ENCODE results near the gene PLXNB3.
"Not testable (repeated sequence)": the region's sequence is repeated elsewhere in the genome, so short reads cannot be mapped to it uniquely, and the experiment has no call there.

The PLXNB3 gene

GRCh38 chrX:153763989-153764755 is at the start of gene PLXNB3:
Gene PLXNB3 (plus strand): TSS chrX:153764249. CDS start chrX:153765536, 1,287 bp downstream.
- peak; percentile 54 for DNase-seq

DNA sequence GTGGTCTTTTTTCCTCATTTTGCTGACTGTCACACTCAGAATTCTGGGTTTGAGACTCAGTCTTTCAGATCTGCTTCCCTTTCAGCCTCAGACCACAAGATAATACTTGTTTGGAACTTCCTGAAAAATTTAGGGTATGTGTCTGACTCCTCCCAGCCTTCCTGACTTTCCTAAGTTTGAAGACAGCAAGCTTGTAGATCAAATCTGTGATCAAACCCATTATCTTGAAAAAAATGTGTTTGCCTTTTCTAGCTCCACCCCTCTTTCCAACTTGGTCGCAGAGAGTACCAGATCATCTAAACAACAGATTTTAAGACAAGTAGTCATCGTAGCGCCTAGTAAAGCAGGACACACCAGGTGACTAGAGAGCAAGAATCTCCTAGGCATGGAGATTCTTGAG is 49.8 kb upstream of the PLXNB3 start:
- no peak for DNase-seq

DNA sequence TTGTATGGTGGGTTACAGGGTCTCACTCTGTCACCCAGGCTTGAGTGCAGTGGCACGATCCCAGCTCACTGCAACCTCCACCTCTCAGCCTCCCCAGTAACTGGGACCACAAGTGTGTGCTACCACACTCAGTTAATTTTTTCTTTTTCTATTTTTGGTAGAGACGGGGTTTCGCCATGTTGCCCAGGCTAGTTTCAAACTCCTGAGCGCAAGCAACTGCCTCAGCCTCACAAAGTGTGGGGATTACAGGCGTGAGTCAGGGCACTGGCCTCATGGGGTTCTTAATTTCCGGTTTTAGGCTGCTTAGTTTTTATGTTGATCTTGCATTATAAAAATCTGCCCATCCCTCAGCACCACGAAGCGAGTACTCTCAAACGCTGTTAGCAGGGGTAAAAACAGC is 46.6 kb upstream of the PLXNB3 start:
- no peak for DNase-seq

GRCh38 chrX:153719238-153719637 is 44.8 kb upstream of the PLXNB3 start:
- DNase-seq = no peak

DNA sequence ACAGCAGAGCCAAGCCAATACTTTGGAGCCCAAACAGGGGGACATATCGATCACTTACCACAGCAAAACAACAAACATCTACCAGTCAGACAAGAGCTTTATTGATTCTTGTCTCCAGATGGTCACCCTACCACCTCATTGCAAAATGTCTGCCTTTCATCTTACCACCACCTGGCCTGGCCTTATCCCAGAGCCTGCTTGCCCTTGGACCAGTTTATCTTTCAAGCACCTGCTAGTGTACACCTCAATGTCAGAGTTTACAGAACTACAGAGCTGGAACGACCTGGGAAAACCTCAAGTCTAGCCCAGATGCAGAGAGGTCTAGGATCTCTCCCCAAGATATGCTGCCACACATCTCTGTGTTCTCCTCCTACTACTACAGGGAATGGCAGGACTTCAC is 44.3 kb upstream of the PLXNB3 start:
- no peak for DNase-seq

- no peak for DNase-seq
Observed at GRCh38 chrX:153722704-153723350, 41.2 kb upstream of the PLXNB3 start.

GRCh38 chrX:153723351-153724251 is 40.4 kb upstream of the PLXNB3 start:
- DNase-seq = peak; percentile 14

- peak; percentile 80 for DNase-seq
Observed at GRCh38 chrX:153724252-153725038, 39.6 kb upstream of the PLXNB3 start, which contains the start of the genes ABCD1 and BCAP31. Gene ABCD1 (plus strand): TSS chrX:153724856. CDS start chrX:153725267, 411 bp downstream. Gene BCAP31 (minus strand): TSS chrX:153724387. CDS start chrX:153723244, 1,143 bp downstream.

DNA sequence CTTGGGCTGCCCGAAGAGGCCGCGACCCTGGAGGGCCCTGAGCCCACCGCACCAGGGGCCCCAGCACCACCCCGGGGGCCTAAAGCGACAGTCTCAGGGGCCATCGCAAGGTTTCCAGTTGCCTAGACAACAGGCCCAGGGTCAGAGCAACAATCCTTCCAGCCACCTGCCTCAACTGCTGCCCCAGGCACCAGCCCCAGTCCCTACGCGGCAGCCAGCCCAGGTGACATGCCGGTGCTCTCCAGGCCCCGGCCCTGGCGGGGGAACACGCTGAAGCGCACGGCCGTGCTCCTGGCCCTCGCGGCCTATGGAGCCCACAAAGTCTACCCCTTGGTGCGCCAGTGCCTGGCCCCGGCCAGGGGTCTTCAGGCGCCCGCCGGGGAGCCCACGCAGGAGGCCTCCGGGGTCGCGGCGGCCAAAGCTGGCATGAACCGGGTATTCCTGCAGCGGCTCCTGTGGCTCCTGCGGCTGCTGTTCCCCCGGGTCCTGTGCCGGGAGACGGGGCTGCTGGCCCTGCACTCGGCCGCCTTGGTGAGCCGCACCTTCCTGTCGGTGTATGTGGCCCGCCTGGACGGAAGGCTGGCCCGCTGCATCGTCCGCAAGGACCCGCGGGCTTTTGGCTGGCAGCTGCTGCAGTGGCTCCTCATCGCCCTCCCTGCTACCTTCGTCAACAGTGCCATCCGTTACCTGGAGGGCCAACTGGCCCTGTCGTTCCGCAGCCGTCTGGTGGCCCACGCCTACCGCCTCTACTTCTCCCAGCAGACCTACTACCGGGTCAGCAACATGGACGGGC is 38.8 kb upstream of the PLXNB3 start:
- DNase-seq = no peak

GRCh38 chrX:153725832-153726285 is 38.2 kb upstream of the PLXNB3 start:
- DNase-seq = no peak

GRCh38 chrX:153726286-153727122 is 37.5 kb upstream of the PLXNB3 start:
- no peak for DNase-seq

GRCh38 chrX:153727123-153727931 is 36.7 kb upstream of the PLXNB3 start:
- no peak for DNase-seq

DNA sequence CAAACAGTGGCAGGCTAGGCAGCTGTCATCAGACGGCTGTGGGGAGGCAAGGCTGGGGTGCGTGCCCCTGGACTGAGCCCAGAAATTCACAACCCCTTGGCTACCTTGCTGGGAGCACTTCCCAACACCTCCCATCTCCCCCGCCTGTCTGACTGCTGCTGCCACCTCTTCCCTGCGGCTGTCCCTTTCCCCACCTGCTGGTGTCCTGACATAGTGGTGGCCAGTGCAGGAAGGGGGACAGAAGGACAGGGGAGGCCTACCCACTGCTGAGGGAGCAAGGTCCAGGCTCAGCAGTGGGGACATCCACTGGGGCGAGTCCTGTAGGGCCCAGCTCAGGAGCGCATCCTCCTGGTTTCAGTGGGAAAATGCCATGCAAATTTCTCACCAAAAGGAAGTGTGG is 36.0 kb upstream of the PLXNB3 start:
- no peak for DNase-seq

- DNase-seq = no peak
Observed at GRCh38 chrX:153728951-153729631, 35.0 kb upstream of the PLXNB3 start.

- DNase-seq = not testable (repeated sequence)
Observed at GRCh38 chrX:153730115-153730514, 33.9 kb upstream of the PLXNB3 start.

DNA sequence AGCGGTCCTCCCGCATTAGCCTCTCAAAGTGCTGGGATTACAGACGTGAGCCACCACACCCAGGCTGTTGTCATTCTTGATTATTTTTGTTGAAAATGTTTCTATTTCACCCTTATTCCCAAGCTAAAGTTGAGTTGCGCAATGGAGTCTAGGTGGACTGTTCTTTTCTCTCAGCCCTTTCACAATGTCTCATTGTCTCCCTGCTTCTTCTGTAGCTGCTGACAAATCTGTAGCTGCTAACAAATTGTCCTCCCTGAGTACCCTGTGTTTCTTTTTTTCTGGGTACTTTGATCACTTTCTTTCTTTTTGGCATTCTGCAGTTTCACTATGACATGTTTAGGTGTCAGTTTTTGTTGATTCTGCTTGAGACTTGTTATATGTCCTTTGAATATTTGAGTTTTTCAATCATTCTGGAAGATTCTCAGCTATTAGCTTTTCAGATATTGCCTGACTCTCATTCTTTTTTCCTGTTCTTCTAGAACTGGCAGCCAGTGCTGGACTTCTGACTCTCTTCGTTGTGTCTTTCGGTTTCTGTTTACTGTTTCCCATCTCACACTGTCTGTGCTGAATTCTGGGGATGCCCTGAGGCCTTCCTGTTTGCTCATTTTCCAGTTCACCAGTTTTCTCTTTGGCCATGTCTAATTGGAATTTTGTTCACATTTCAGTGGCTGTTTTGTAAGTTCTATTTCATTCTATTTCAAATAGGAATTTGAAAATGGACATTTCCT is 32.8 kb upstream of the PLXNB3 start:
- DNase-seq = no peak

DNA sequence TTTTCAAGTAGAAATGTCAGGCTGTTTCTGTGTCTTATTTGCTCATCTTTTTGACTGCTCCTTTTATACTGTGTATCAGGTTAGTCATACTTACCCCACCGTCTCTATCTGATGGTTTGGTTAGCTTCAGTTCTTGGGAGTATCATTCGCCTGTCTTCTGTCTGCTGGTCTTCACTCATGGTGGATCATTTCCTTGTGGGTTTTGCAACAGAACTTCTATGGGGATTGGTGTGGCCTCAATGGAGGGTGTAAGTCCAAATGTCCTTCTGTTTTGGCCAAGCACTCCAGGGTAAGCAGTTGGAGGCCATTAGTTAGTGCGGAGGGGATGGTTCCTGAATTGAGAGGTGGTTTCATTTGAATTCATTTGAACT is 32.2 kb upstream of the PLXNB3 start:
- no peak for DNase-seq

- no peak for DNase-seq
Observed at GRCh38 chrX:153732401-153732800, 31.6 kb upstream of the PLXNB3 start.

Data from activated T-cell treated with anti-CD3 and anti-CD28 coated beads for 4 hours (primary cell).